T47D (cell line): ENCODE data around the gene DDR1.

Experiments used
- DNase-seq, 2 experiments: peaks; one replicate each; pipeline versions ENCODE4 v3.0.0 to v3.0.0-alpha.2; 2011 to 2012; ENCODE audit warnings: low read depth in 1 of 2, low spot score in 1 of 2
- JUND ChIP-seq: IDR thresholded peaks from 2 replicates; pipeline ENCODE4 v1.6.1; 2012; ENCODE audit warnings: low read depth
- in situ Hi-C: cut with HindIII; loops from 2 replicates; pipeline ENCODE4 v1.10.0; 2016; ENCODE audit warnings: low sequenced_read_pairs, low pct_unique_long_range_greater_than_20kb

Gene DDR1

DNA sequence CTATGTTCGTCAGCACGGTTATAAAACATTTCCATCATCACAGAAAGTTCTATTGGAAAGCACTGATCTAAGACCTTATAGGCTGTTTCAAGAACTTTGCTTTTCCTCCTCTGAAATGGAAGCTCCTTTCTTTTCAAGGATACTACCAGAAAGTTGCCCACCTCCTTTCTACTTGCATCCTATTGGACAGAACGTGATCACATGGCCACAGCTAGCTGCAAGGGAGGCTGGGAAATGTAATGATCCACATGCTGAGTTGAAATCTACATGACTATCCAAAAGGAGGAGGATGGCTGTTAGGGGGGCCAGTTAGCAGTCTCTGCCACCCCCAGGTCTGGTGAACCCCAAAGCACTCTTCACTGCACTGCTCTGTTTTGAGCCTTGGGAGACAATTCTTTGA lies 44.4 kb downstream of the DDR1 start:
- TF ChIP-seq JUND: no peak
- DNase-seq: no peak

DNA sequence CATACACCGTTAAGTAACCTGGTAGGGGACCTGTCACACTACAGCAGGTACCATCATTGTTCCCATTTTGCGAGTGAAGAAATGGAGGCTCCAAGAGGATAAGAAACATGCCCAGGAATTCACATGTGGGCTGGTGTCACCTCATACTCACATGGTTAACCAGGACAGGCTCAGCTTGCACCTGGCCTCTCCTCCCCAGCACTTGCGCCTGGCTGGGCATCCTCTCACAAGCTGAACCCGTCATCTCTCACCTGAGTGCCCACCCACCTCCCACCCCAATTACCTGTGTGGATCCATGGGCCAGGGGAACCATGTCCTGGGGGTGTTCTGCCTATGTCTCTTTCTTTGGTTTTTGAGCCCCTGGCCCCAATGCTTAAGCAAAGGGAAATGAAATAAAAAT lies 46.2 kb downstream of the DDR1 start:
- DNase-seq: no peak
- TF ChIP-seq JUND: no peak
- in situ Hi-C loops: no loop called here

More for the DNA sequence above, 44.4 kb downstream of the DDR1 start:
- in situ Hi-C loops: no loop called here

DNA sequence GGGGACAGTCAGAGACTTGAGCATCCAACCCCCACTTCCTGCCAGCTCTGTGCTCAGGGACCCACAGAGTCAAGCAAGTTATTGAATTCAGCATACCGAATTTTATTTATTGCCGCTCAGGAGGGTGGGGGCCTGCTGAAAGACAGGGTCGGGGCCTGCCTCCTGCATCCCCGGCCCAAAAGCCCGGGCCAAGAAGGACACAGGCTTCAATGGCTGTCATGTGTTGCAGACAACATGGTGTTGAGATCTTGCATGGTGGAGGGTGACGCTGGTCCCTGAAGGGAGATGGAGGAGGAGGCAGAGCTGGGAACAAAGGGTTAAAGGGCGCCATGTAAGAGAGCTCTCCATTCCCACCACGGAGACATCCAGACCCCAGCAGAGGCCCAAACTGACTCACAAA lies 47.0 kb downstream of the DDR1 start:
- in situ Hi-C loops: no loop called here
- DNase-seq: no peak
- no peak for TF ChIP-seq JUND

GRCh38 chr6:30931969-30932645 lies 47.8 kb downstream of the DDR1 start, which contains the start of gene SFTA2:
Gene SFTA2 (minus strand): TSS chr6:30932170. CDS start chr6:30932096, 74 bp downstream.
- in situ Hi-C loops: no loop called here
- DNase-seq: no peak
- TF ChIP-seq JUND: no peak

GRCh38 chr6:30932665-30933365 lies 48.5 kb downstream of the DDR1 start:
- no peak for DNase-seq
- in situ Hi-C loops: no loop called here

DNA sequence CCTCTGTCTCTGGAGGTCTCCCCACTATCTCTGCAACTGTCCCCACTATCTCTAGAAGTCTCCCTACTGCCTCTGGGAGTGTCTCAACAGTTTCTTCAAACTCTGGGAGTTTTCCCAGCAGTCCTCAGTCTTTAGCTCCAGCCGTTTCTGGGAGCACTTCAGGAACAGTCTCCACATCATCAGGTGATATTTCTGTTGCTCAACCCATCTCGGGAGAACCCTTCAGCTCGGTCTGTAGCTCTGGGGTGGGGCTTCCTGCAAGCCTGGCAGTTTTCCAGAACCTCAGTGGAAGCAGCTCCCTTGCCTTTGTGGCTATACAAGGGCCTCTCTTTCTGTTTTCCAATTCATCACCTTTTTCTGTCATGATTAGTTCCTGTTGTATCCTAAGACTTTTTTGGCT lies 50.7 kb downstream of the DDR1 start:
- no peak for TF ChIP-seq JUND
- DNase-seq: no peak
- in situ Hi-C loops: no loop called here

More at GRCh38 chr6:30932665-30933365, 48.5 kb downstream of the DDR1 start:
- no peak for TF ChIP-seq JUND

GRCh38 chr6:30937265-30937664 lies 52.9 kb downstream of the DDR1 start:
- no peak for TF ChIP-seq JUND
- in situ Hi-C loops: no loop called here
- no peak for DNase-seq

DNA sequence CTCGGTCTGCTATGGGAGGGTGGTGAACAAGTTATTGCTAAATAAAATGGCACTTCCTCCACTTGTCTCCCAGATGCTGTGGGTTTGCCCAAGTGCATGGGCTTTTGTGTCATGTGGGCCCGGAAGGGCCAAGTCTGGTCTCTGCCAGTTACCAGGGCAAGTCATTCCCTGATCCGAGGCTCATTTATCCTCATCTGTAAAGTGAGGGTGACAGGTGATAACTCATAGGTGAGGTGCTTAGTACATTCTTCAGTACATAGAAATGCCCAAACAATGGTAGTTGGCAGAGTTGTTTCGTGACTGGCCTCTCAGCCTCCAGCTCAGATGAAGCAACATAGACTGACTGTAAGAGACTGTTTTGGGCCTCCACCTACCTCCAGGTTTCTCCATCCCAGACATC lies 54.4 kb downstream of the DDR1 start:
- no peak for DNase-seq
- in situ Hi-C loops: no loop called here
- TF ChIP-seq JUND: no peak

DNA sequence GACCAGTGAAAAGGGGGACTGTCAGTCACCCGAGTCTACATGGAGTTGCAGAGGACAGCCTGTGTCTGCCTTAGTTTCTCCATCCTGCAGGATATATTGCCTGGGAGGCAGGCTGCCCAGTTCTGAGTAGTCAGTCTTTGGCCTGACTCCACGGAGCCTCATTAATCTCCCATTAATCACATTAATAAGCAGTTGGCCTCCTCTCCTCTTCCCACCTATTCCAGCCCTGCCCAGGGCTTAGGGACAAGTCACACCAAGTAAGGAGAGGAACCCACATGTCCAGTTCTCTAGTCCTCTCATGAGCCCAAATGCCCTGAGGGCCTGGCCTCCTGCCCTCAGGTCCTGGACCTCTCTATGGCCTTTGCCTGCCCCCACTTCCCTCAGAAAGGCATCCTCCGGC lies 55.2 kb downstream of the DDR1 start:
- in situ Hi-C loops: no loop called here
- TF ChIP-seq JUND: no peak
- peak in 1 of 2 experiments; percentile 26 for DNase-seq

GRCh38 chr6:30940361-30940986 lies 56.2 kb downstream of the DDR1 start, which contains the start of gene MUCL3:
Gene MUCL3 (plus strand): TSS chr6:30940973. CDS start chr6:30941000, 27 bp downstream.
- no peak for DNase-seq
- no peak for TF ChIP-seq JUND
- in situ Hi-C loops: no loop called here

DNA sequence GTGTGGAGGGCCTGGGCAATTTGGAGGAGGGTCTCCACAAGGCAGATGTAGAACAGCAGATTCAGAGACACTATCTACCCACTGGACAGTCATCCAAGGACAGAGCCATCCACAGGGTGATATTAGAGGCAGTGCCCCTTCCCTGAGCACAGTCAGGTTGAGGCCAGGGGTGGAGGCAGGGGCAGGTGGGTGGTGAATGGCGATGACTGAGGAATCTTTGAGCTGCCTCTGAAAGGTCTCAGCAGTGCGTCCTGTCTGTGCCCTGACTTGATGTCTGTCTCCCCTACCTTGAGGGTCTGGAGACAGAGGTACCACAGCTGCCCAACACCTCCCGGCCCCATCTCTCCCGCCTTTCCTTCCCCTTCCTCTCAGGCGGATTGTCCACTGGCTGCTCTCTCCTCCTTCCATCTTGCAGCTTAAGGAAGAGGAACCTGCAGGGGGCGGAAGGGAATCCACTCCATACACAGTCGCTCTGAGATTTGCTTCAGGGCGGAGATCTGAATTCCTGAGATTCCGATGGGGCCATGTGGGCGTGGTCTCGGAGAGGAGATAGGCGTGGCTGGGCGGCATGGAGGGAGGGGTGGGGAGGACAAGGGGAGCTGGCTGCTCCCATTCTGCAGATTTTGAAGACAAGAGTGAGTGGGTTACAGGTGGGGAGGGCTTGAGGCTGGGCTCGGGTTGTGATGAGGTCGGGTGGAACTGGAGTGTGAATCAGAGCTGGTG lies 58.2 kb downstream of the DDR1 start:
- in situ Hi-C loops: no loop called here
- no peak for TF ChIP-seq JUND
- DNase-seq: peak; percentile 73 to 96

GRCh38 chr6:30944051-30944450 lies 59.7 kb downstream of the DDR1 start:
- no peak for DNase-seq
- TF ChIP-seq JUND: no peak
- in situ Hi-C loops: no loop called here
